ENCODE data around the gene THADA.
"Not testable (repeated sequence)": the region's sequence is repeated elsewhere in the genome, so short reads cannot be mapped to it uniquely, and the experiment has no call there.

THADA gene

DNA sequence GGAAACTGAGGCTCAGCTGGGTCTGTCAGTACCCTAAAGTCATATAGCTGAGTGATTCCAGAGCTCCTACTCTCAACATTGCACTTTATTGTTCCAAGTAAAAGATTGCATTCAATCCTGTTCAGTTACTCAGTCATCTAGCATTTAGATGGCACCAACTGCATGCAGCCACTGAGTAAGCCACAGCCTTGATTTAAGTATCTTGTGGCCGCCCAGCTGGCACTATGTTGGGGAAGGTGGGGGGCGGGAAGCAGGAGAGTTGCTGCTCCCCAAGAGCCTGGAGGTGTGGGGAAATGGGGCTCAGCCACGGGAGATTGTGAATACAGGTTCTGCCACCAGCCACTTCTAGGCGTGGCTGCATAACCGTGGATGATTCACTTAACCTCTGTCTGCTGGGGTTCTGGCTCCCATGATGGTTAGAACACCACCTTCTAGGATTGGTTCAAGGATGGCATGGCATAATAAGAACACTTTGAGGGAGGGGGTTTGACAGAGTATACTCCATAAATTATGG lies 386.6 kb downstream of the THADA start:
- DNase-seq (ENCODE audit: low read depth), result no peak

DNA sequence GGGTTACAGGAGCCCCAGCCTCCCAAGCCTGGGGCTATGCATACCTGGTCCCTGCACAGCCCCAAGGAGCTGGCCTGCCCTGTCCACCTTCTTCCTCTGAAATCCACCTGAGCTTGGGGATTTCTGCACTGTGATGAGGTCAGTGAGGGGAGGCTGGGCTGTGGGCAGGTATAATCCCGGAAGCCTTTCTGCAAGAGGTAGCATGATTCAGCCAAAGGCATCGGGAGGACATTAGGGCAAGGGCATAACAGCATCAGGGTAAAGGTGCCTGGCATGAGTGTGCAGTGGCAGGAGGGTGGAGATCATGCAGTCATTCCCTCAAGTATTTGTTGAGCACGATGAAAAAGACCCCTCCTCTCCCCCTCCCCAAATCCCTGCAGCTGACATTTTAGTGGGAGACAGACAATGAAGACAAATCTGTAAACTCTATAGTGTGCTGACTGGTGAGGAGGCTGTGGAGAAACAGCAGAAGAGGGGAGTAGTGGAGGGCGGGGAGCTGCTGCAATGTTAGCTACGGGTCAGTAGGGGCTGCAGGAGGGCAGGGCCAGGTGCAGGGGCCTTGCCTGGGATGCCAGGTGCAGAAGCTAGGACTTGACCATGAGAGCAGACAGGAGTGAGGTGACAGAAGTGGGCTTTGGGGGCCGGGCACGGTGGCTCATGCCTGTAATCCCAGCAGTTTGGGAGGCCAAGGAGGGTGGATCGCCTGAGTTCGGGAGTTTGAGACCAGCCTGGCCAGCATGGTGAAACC lies 388.1 kb downstream of the THADA start:
- DNase-seq (ENCODE audit: low read depth), result no peak

DNA sequence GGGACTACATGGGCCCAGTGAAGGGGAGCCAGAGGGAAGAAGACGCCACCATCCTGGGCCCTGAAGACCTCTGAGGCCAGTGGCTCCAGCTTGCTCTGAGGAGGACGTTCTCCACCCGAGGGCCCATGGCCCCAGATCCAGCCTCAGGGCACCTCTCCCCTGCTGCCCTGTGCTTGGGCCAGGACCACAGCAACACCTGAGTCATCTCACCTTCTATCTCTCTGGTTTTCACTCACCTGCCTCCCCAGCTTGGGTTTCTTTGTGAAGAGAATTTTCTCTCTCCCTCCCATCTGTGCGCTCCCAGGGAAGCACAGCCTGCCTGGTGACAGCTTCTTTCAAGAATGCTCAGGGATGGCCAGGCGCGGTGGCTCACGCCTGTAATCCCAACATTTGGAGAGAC lies 389.2 kb downstream of the THADA start:
- DNase-seq (ENCODE audit: low read depth), result no peak

DNA sequence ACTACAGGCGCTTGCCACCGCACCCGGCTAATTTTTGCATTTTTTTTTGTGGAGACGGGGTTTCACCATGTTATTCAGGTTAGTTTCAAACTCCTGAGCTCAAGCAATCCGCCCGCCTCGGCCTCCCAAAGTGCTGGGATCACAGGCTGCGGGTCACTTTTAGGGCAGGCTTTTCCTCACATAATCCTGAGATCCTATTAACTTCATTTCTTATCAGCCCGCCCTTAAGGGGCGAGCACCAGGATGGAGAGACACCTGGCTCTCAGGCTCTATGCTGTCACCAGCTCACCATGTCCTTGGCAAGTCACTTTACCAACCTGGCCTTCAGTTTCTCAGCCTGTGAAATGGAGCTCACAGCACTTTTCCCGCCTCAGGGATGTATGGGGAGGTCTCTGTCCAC lies 392.5 kb downstream of the THADA start:
- no peak for DNase-seq (ENCODE audit: low read depth)

DNA sequence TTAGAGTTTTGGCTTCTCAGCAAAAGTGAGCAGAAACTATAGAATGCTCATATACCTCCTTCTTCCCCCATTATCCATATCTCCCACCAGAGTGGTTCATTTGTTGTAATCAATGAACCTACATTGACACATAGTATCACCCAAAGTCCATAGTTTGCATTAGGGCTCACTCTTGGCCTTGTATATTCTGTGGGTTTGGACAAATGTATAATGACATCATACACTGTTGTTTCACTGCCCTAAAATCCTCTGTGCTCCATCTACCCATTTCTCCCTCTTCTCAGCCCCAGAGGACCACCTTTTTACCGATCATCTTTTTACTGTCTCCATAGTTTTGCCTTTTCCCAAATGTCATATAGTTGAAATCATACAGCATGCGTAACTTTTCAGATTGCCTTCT lies 393.5 kb downstream of the THADA start:
- no peak for DNase-seq (ENCODE audit: low read depth)

DNA sequence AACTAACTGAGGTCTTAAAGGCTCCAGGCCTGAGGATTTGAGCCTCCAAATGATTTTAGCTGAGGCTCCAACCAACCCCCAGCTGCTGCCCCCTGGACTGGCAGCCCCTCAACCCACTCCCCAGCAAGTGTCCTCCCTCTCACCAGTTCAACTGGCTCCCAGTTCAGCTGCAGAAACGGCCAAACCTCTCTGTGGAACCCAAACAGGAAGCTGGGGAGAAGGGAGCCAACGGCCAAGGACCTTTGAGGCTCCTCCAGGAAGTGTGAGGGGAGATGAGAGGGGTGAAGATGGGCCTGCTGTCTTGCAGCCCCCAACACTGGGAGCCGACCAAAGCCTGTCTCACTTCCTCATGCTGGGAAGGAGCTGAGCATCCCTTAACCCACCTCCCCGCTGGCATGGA lies 394.3 kb downstream of the THADA start:
- no peak for DNase-seq (ENCODE audit: low read depth)

DNA sequence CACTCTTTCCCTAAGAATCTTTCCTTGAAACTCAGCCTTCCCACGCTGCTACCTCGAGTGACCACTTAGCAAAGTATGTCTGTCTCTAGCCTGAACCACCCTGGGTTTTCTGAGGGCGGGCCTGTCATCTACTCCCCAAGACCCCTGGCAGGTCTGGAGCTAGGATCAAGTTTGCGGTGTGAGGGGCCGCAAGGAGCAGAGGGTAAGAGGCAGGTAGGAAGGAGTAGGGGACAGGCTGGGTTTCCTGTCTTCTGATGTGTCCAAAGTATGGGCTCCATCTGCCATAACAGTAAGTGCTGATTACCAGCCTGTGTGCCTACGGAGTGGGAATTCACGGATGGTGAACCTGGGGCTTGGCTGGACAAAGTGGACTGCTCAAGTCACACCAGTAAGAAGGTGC lies 394.8 kb downstream of the THADA start:
- no peak for DNase-seq (ENCODE audit: low read depth)

DNA sequence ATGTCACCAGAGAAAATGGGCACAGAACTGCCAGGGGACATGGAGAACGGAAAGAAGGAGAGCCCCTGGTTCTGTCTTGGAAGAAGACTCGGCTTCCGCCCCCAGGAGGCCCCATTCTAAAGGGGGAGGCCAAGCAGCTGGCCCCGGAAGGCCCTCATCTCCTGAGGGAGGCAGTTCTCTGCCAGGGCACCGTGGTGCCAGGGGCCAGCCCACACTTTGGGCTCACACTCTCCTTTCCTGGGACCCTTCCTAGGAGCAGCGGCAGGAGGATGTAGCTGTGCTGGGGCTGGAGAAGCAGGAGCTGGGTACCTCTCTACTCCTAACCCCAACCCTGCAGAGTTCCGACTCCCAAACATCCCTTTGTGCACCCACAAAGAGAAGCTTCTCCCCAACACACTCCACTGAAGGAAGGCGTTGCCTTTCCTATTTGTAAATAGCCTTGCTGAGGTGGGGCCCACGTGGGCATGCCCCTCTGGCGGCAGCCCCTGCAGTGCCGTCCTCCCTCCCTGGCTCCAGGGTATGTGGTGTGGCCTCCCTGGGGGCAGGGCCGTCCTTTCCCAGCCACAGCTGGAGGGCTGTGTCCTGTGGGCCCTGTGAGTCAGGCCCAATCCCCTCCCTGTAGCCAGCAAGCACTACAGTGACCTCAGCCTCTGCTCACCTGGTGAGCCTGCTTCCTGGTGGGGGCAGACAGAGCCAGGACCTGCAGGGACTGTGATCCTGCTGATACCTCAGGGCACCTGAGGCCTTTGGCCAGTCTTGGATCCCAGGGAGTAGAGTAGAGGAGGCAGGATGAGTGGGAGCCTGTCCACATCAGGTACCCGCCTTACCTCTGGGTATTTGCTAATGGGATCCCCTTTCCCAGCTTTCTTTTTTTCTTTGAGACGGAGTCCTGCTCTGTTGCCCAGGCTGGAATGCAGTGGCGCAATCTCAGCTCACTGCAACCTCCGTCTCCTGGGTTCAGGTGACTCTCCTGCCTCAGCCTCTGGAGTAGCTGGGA lies 396.0 kb downstream of the THADA start:
- DNase-seq (ENCODE audit: low read depth), result no peak

DNA sequence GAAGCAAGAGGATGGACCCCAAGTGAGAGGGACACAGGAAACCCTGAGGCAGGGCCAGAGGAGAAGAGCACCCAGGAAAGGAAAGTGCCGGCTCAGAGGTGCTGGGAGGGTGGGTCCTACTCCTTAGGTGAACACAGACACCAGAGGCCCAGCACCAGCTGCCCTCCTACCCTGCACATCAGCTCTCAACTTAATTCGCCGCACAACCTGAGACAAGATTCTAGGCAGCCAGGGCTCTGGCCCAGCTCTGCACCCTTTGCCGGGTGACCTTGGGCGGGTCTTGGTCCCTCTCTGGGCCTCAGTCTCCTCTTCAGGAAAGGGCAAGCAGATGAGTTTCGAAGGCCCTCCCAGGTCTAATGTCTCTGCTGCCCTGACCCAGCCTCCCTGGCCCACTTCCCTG lies 397.6 kb downstream of the THADA start:
- DNase-seq (ENCODE audit: low read depth), result no peak

DNA sequence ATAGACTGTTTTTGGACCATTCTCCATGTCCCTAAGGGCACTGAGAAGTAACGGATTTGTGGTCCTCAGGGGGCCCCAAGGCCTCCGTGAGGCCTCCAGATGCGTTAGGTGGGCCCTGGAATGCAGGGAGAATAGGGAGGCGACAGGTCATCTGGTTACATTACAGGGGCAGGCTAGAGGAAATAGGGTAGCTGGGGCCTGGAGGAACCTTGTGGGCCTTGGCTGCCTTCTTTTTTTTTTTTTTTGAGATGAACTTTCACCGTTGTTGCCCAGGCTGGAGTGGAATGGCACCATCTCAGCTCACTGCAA lies 398.3 kb downstream of the THADA start:
- DNase-seq (ENCODE audit: low read depth), result no peak

DNA sequence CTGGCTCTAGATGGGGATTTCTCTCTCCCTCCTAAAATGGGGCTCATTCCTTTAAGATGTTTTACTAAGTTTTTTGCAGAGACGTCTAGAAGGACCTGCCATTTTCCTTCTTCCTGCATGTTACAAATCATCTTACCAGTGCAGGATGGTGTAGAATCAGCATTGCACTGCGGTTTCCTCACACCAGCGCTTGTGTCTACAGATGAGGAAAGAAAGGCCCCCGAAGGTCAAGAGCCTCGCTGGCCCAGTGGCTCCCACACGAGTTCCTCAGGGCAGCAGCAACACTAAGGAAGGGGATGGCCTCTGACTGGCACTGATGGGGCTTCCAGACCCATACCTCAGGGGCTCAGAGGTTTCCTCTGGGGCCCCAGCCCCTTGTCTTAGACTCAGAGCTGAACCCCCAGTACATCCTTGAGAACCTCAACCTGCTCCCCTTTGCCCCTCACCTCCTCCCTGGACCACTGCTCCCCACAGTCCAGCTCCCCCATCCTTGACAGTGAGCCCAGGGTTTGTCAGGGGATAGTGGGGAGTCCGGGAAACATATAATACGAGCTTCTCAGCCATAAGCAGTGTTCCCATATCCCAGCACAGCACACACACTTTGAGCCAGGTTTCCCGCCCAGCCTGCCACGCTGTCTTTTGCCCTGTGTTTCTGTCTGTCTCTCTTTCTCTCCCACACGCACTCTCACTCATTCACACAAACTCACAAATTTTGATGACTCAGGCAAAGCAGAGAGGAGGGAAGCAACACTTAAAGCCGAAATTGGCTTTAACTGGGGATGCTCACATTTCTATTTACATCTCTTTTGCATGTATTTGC lies 398.9 kb downstream of the THADA start:
- DNase-seq (ENCODE audit: low read depth), result no peak

DNA sequence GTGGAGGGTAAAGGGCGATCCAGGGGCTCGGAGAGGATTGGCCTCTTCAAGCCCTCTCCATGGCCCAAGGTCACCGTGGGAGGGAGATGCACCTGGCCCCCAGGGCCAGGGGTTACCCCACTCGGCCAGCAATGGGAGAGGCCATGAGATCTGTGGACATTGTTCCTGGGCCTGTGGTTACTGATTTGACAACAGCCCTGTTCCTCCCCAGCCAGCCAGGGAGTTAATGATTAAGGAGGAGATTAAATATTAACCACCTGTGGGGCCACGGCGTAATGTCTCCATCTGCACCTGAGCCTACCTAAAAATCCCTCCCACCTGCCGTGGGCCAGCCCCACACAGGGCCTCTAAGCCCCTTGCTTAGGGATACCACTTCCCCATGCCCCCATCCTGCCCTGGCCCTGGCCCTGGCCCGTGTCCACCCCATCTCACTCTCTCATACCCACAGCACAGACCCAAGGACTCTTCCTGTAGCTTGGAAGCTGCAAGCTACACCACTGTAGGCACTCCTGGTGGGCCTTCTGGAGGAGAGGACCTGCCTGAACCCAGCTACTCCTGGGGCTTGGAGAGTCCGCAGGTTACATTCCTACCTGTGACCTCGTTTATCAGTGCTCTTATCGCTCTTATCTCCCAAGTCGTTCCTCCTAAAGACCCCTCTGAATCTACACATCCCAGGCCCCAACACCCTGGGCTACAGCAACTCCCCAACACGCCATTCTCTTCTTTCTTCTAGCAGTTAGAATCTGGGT lies 401.5 kb downstream of the THADA start:
- no peak for DNase-seq (ENCODE audit: low read depth)

DNA sequence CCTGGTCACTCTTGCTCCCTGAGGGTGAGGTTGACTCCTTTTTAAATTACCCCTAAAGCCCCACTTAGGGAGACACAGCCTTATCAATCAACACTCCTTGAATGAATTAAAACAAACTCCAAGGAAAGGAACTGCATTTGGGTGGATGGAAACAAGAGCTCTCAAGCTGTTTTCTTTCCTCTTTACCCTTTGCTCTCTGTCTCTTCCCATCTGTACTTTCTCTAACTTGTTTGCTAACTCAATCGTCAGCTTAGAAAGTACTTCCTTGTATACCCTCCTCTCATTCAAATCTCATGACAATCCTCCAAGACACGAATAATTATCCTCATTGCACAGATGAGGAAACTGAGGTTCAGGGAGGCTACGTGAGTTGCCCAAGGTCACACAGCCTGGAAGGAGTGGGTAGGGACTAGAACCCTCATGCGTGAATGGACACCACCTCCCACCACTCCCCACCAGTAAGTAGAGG lies 402.2 kb downstream of the THADA start:
- no peak for DNase-seq (ENCODE audit: low read depth)

DNA sequence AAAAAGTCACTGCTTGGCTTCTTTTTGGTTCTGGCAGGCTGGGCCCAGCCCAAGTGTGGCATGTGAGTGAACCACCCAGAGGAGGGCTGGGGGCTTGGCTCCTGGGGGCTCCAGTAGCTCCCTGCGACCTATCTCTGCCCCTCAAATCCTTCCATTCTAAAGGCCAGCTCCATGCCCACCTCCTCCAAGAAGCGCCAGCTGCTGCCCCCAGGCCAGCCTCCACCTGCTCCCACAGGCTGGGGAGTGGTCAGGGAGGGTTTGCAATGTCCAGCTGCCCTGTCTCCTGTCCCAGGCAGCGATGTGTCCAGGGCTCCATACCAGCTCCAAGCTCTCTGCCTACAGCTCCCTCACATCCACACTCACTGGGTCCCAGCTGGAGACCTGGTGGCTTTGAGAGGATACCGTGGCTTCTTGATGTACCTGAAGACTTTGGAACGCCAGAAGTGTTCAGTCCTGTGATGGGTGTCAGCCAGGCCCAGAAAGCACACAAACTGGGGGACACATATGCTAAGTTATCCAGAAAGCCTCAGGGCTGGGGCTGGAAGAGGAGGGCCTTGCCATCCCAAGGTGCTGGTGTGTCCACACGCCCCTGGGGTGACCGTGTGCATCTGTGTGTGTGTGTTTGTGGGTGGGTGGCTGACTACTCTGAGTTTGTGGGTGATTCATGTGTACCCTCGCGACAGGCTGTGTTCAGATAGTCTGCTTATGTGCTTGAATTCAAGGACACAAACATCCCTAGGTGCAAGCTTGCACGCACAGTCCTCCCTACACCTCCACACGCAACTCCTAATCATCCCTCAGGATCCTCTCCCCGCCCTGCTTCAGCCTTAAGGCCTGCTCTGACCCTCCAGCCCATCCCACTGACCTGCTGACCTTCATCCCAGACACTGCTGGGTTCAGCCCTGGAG lies 402.8 kb downstream of the THADA start:
- DNase-seq (ENCODE audit: low read depth), result no peak

DNA sequence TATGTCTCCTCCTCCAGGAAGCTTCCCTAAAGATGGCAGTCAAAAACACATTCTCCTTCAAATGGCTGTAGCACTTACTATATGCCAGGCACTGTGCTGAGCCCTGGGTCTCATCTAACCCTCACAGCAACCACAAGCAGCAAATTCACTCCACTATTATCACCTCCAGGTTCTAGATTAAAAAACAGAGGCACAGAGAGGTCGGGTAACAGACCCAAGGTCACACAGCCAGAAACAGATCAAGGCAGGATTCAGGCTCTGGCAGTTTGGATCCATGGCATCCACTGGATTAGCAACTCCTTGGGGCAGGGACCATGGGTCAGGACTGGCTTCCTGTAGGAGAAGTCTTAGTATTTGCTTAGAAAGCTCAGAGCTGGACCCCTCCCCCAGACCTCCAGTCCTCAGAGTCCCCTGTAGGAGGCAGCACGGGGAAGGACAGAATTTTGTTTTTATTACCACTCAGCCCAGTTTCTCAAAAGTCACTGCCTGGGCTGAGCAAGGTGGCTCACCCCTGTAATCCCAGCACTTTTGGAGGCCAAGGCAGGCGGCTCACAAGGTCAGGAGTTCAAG lies 403.8 kb downstream of the THADA start:
- no peak for DNase-seq (ENCODE audit: low read depth)

DNA sequence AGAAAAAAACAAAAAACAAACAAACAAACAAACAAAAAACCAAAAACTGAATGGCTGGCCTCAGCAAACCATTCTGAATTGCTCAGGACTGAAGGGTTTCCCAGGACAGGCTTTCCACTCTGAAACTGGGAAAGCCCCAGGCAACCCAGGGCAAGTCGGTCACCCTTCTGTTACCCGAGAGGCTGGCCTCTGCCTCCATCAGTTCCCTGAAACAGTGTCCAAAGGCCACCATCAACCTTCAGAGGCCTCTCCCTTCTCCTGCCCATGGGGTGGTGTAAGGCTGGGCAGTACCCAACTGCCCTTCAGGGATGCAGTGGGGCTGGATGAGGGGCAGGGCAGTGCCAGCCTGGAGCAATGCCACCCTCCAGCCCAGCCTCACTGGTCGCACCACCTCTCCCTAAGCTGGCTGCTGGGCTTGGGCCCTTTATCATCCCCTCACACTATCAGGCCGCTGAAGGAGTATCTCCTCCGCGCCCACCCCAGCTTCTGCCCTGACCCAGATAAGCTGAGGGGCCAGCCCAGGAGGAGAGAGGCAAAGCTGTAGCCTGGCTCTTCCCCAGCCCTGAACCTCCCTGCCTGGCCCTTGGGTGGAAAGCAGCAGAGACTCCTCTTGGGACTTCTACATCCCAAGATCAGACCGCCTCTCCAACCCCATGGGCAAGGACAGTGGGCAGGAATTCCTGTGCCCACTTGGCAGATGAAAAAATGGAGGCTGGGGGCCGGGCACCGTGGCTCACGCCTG lies 405.4 kb downstream of the THADA start:
- DNase-seq (ENCODE audit: low read depth), result no peak

DNA sequence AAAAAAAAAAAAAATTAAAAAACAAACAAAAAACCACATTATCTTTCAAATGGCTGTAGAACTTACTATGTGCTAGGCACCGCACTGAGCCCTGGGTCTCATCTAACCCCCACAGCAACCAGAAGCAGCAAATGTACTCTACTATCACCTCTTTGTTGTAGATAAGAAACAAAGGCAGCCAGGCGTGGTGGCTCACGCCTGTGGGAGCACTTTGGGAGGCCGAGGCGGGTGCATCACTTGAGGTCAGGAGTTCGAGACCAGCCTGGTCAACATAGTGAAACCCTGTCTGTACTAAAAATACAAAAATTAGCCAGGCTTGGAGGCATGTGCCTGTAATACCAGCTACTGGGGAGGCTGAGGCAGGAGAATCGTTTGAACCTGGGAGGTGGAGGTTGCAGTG lies 406.0 kb downstream of the THADA start:
- not testable (repeated sequence) for DNase-seq (ENCODE audit: low read depth)

DNA sequence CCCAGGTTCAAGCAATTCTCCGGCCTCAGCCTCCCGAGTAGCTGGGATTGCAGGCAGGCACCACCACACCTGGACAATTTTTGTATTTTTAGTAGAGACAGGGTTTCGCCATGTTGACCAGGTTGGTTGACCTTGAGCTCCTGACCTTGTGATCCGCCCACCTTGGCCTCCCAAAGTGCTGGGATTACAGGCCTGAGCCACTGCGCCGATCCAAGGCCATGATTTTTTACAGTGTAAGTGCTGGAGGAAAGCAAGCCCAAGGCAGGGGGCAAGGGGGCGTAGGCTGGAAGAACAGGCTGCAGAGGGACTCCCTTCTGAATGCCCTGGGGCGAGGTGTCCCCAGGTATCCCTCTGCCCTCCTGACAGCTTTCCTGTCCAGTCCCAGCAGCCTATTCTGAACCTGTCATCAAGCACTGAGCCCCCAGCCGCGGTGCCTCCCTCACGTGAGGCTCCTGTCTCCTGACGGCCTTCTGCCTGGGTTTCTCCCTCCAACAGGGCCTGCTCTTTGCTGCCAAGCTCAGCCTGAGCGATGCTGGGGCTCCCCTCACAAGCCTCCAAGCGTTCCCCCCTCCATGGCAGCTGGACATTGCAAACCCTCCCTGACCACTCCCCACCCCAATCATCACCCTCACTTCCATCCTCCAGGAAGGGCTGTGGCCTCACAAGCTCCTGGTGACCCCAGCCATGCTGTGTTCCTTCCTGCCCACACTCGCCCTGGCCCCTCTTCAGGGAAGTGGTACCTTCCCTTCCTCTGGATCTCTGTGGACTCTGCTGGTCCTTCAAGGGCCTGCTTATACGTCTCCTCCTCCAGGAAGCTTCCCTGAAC lies 407.1 kb downstream of the THADA start:
- no peak for DNase-seq (ENCODE audit: low read depth)

All from stimulated activated CD8-positive, alpha-beta memory T cell treated with anti-CD3 and anti-CD28 coated beads, Interleukin-12 subunit alpha, Interleukin-12 subunit beta, amount 100 ng/mL, for 1 hour (primary cell).